Measurements from ENCODE around the gene IL17B. TPM values are rescaled to one million over a fixed set of nuclear protein-coding genes. Genes with fewer than 3 reads are reported as not detected.

Gene IL17B
- total RNA-seq, 1 experiment from 2014 or later: not detected

DNA sequence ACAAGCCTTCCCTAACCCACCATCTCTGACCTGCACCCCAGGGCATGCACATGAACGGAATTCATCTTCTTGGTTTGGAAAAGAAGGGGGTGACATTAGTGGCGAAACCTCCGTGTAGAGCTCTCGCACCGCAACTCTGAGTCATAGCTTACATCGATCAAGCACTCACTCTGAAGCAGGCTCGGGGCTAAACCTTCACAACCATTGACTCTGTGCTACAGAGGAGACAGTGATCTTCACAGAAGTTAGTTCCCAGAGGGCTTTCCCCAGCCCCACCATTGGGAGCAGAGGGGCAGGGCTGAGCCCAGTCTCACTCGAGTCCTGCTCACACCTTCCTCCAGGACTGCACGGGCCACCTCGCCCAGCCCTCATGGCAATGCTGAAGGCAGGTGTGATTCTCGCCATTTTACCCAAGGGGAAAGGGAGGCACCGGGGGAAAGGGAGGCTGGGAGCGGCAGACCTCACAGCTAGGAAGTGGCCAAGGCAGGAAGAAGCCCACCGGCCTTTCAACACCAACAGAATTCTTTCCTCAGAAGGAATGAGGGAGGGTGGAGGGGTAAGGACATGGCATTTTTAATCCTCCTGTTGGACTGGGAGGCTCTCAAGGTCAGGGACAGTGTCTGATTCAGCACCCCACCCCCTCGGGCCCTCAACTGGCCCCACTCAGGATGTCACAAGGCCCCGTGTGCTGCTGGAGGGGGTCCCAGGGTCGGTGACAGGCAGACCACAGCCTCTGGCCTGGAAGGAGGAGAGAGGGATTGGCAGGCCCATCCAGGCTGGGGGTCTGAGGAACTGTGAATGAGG is 25.9 kb upstream of the IL17B start:
- ATAC-seq (peak; percentile 11; the same call in 1 of the 2 replicates), DNase-seq (ENCODE audit: low spot score) (no peak)
- POLR2A ChIA-PET: no interaction called here
- Mint-ChIP-seq H3K36me3 (no peaks in the 10 kb centered on the region), H3K9me3 (no peaks in the 10 kb centered on the region), H3K4me1 (peaks cover 42% of the 10 kb centered on the region), H3K27me3 (ENCODE audit: low read depth) (no peaks in the 10 kb centered on the region; the same call in 1 of the 2 replicates), H3K4me3 (no peak overlapping the region), H3K27ac (no peak overlapping the region)
- no peak for TF ChIP-seq PRRX2 (CRISPR knock-in tag; IDR thresholded peaks at IDR 0.05)
- no peak for TF ChIP-seq ZBTB21 (CRISPR knock-in tag; IDR thresholded peaks at IDR 0.05; ENCODE audit: borderline replicate concordance)
- no peak for TF ChIP-seq SOX15 (CRISPR knock-in tag; IDR thresholded peaks at IDR 0.05)
- TF ChIP-seq ZNF121 (CRISPR knock-in tag; IDR thresholded peaks at IDR 0.05): no peak
- no peak for TF ChIP-seq NFATC4 (CRISPR knock-in tag; IDR thresholded peaks at IDR 0.05)
- TF ChIP-seq, protein P1, sequence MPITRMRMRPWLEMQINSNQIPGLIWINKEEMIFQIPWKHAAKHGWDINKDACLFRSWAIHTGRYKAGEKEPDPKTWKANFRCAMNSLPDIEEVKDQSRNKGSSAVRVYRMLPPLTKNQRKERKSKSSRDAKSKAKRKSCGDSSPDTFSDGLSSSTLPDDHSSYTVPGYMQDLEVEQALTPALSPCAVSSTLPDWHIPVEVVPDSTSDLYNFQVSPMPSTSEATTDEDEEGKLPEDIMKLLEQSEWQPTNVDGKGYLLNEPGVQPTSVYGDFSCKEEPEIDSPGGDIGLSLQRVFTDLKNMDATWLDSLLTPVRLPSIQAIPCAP (CRISPR knock-in tag; IDR thresholded peaks at IDR 0.05): no peak
- TF ChIP-seq SMAD4 (CRISPR knock-in tag; IDR thresholded peaks at IDR 0.05): no peak
- no peak for TF ChIP-seq AFF4 (CRISPR knock-in tag; IDR thresholded peaks at IDR 0.05; ENCODE audit: borderline replicate concordance)
- no peak for TF ChIP-seq CREM (CRISPR knock-in tag; IDR thresholded peaks at IDR 0.05)
- no peak for TF ChIP-seq E2F1 (CRISPR knock-in tag; IDR thresholded peaks at IDR 0.05)
- TF ChIP-seq HMGA2 (CRISPR knock-in tag; IDR thresholded peaks at IDR 0.05): no peak
- TF ChIP-seq ZNF512 (CRISPR knock-in tag; IDR thresholded peaks at IDR 0.05; ENCODE audit: borderline replicate concordance): no peak
- TF ChIP-seq ZSCAN18 (CRISPR knock-in tag; IDR thresholded peaks at IDR 0.05): no peak
- no peak for TF ChIP-seq IRF2 (CRISPR knock-in tag; IDR thresholded peaks at IDR 0.05; ENCODE audit: borderline replicate concordance, low read depth)
- TF ChIP-seq, protein P2, sequence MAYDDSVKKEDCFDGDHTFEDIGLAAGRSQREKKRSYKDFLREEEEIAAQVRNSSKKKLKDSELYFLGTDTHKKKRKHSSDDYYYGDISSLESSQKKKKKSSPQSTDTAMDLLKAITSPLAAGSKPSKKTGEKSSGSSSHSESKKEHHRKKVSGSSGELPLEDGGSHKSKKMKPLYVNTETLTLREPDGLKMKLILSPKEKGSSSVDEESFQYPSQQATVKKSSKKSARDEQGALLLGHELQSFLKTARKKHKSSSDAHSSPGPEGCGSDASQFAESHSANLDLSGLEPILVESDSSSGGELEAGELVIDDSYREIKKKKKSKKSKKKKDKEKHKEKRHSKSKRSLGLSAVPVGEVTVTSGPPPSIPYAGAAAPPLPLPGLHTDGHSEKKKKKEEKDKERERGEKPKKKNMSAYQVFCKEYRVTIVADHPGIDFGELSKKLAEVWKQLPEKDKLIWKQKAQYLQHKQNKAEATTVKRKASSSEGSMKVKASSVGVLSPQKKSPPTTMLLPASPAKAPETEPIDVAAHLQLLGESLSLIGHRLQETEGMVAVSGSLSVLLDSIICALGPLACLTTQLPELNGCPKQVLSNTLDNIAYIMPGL (CRISPR knock-in tag; IDR thresholded peaks at IDR 0.05): no peak
- no peak for TF ChIP-seq FOXK1 (CRISPR knock-in tag; IDR thresholded peaks at IDR 0.05)
- TF ChIP-seq JUN (CRISPR knock-in tag; IDR thresholded peaks at IDR 0.05): no peak
- TF ChIP-seq, protein P3, sequence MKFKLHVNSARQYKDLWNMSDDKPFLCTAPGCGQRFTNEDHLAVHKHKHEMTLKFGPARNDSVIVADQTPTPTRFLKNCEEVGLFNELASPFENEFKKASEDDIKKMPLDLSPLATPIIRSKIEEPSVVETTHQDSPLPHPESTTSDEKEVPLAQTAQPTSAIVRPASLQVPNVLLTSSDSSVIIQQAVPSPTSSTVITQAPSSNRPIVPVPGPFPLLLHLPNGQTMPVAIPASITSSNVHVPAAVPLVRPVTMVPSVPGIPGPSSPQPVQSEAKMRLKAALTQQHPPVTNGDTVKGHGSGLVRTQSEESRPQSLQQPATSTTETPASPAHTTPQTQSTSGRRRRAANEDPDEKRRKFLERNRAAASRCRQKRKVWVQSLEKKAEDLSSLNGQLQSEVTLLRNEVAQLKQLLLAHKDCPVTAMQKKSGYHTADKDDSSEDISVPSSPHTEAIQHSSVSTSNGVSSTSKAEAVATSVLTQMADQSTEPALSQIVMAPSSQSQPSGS (CRISPR knock-in tag; IDR thresholded peaks at IDR 0.05; ENCODE audit: borderline replicate concordance, low read depth): no peak
- CTCF ChIA-PET: interaction anchor here (1.1 to 5.7 kb wide), 5 partner anchors 17 to 34 kb away, joined by 3 to 45 read pairs (median 7); partner anchors contain the start of gene IL17B
